SW480 (cell line): ENCODE data around the gene BICRA.
"Not testable (repeated sequence)": the region's sequence is repeated elsewhere in the genome, so short reads cannot be mapped to it uniquely, and the experiment has no call there.

ENCODE experiments used
- DNase-seq: peaks from one replicate; pipeline ENCODE4 v3.0.0-alpha.2; 2016; ENCODE audit warnings: low spot score

The BICRA gene

DNA sequence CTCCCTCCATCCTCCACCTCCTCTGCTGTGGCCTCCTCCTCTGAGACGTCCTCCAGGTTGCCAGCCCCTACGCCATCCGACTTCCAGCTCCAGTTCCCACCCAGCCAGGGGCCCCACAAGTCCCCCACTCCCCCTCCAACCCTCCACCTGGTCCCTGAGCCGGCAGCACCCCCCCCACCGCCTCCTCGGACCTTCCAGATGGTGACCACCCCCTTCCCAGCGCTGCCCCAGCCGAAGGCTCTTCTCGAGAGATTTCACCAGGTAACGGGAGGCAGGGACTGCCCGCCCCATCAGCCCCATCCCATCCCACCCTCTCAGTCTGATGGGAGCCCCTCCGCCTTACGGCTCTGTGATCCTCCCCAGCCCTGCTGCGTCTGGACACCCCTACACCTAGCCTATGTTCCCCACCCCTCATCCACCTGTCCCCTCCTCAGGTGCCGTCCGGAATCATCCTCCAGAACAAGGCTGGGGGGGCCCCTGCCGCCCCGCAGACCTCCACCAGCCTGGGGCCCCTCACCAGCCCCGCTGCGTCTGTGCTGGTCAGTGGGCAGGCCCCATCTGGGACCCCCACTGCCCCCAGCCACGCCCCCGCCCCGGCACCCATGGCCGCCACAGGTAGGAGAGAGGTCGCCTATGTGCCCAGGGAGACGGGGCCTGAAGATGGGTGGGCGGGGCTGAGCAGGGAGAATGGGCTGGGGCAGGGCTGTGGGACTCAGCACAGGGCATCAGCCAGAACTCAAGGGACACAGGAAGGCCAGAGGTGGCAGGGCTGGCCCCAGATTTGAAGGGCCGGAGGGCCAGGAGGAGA lies 85.7 kb downstream of the BICRA start:
- DNase-seq: no peak

GRCh38 chr19:47695533-47696262 lies 86.8 kb downstream of the BICRA start:
- no peak for DNase-seq

- no peak for DNase-seq
These were observed 87.7 kb downstream of the BICRA start for GRCh38 chr19:47696635-47697034.

GRCh38 chr19:47697863-47698609 lies 89.1 kb downstream of the BICRA start:
- DNase-seq: peak; percentile 86

- DNase-seq: no peak
These were observed 89.9 kb downstream of the BICRA start for GRCh38 chr19:47698631-47699359.

- peak; percentile 44 for DNase-seq
These were observed 90.5 kb downstream of the BICRA start for GRCh38 chr19:47699360-47699917.

DNA sequence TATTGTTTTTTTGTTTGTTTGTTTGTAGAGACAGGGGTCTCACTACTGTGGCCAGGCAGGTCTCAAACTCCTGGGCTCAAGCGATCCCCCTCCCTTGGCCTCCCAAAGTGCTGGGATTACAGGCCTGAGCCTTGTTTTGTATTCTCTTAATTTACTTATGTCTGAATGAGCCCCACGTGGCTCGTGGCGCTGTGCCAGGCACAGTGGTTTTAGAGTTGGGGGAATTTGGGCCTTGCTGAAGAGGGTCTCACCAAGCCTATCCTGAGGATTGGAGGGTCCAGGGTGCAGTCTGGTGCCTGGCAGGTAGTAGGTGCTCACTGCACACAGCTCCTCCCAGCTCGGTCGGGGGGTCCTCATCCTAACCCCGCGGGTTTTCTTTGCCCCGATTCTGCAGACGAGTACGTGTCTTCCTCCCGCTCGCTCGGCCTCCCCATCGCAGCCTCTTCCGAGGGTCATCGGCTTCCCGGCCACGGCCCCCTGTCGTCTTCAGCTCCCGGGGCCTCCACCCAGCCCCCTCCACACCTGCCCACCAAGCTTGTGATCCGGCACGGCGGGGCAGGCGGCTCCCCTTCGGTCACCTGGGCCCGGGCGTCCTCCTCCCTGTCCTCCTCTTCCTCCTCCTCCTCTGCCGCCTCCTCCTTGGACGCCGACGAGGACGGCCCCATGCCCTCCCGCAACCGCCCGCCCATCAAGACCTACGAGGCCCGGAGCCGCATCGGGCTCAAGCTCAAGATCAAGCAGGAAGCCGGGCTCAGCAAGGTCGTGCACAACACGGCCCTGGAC lies 92.2 kb downstream of the BICRA start:
- DNase-seq: no peak

DNA sequence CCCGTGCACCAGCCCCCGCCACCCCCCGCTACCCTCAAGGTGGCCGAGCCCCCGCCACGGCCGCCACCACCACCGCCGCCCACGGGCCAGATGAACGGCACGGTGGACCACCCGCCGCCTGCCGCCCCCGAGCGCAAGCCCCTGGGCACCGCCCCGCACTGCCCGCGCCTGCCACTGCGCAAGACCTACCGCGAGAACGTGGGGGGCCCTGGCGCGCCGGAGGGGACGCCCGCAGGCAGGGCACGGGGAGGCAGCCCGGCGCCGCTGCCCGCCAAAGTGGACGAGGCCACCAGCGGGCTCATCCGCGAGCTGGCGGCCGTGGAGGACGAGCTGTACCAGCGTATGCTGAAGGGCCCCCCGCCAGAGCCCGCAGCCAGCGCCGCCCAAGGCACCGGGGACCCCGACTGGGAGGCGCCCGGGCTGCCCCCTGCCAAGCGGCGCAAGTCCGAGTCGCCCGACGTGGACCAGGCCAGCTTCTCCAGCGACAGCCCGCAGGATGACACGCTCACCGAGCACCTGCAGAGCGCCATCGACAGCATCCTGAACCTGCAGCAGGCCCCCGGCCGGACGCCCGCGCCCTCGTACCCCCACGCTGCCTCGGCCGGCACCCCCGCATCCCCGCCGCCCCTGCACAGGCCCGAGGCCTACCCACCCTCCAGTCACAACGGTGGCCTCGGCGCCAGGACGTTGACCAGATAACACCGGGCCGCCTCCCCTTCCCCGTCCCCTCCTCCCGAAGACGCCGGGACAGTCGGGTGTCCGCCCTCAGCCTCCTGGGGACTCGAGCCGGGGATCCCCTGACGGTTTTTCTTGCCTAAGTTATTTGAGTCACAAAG lies 93.0 kb downstream of the BICRA start:
- DNase-seq: no peak

- no peak for DNase-seq
These were observed 93.7 kb downstream of the BICRA start for GRCh38 chr19:47702671-47703070.

DNA sequence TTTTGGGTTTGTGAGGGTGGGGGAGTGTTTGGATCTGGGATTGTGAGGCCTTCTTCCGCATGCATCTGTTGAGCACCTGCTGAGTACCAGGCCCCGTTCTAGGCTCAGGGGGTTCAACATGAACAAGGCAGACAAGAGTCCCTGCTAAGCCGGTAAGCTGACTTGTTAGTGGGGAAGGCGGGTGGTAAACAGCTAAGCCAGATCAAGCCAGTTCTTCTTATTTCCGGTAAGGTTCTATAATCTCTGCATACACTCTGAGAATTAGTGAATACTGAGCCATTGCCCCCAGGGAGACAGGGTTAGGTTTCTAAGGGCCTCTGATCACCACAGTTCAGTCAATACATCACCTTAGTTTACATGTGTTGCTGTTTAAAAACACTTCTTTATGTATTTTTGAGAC lies 94.4 kb downstream of the BICRA start:
- no peak for DNase-seq

GRCh38 chr19:47704024-47704423 lies 95.1 kb downstream of the BICRA start:
- DNase-seq: no peak

GRCh38 chr19:47704656-47705055 lies 95.7 kb downstream of the BICRA start:
- DNase-seq: no peak

DNA sequence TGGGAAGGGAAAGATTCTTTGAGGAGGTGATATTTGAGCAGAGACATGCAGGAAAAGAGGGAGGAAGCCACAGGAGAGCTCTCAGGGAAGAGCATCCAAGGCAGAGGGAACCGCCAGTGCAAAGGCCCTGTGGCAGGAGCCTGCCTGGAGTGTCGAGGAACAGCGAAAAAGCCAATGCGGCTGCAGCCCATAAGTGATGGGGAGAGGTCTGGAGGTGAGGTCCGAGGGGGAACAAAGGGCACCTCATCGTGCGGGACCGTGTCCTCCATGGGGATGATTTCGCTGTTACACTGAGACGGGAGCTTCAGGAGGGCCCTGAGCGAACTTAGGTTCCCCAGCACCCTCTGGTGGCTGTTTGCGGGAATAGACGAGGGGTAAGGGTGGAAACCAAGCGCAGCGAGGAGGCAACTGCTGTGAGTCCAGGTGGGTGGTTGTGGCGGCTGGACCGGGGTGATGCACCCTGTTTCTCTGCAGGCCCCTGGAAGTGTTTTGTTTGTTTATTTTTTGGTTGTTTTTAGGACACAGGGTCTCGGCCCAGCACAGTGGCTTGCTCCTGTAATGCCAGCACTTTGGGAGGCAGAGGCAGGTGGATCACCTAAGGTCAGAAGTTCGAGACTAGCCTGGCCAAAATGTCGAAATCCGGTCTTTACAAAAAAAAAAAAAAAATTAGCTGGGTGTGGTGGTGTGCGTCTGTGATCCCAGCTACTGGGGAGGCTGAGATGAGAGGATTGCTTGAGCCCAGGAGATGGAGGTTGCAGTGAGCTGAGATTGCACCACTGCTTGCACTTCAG lies 98.4 kb downstream of the BICRA start:
- peak; percentile 82 for DNase-seq

- no peak for DNase-seq
These were observed 102.8 kb downstream of the BICRA start for GRCh38 chr19:47711652-47712242.

DNA sequence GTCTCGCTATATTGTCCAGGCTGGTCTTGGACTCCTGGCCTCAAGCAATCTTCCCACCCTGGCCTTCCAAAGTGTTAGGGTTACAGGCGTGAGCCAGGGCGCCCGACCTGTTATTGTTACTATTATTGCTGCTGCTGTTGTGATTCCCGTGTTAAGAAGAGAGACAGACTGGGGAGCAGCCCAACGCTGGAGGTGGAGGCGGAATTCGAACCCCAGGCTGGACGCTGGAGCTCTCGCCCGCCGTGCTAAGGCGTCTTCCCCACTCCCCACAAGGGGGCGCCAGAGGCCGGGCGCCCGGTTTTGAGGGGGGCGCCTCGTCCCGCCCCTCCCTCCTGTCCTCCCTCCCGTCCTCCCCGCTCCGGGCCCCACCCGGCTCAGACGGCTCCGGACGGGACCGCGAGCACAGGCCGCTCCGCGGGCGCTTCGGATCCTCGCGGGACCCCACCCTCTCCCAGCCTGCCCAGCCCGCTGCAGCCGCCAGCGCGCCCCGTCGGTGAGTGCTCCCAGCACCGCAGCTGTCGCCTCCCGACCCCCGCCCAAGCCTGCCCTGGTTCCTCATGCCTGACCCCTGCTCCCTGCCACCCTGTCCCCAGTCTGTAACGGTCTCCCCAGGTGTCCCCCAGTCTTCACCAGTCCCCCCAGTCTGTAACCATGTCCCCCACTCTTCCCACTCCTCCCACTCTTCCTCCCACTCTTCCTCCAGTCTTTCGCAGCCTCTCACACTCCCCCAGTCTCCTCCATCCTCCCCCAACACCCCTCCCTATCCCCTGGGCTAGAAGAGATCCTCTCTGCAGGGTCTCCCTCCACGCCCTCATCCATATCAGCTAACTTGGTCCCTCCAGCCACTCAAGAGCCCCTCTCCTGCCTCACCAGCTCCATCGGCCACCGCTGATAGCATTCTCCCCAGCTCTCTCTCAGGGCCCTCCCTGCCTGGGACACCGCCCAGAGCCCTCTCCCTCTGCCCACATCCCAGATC lies 104.4 kb downstream of the BICRA start, which contains the start of gene EHD2:
EHD2 (plus strand) TSS at position 377 of the 976 bp plus-strand sequence. CDS start 3,191 bp downstream, outside the sequence.
- DNase-seq: no peak

DNA sequence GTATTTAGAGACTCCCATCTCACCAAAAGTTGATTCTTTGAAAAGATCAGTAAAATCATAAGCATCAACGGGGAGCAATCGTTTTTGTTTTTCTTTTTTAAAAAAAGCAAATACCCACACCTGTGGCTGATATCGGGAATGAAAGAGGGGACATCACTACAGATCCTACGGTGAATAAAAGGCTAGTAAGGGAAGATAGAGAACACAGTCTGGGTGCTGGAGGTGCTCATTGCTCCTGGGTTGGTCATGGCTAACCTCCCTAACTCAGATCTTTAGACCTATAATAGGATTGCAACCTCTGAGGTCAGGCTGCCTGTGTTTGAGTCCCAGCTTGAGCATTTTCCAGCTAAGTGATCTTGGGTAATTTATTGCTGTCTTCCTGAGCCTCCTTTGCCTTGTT lies 105.4 kb downstream of the BICRA start:
- no peak for DNase-seq

DNA sequence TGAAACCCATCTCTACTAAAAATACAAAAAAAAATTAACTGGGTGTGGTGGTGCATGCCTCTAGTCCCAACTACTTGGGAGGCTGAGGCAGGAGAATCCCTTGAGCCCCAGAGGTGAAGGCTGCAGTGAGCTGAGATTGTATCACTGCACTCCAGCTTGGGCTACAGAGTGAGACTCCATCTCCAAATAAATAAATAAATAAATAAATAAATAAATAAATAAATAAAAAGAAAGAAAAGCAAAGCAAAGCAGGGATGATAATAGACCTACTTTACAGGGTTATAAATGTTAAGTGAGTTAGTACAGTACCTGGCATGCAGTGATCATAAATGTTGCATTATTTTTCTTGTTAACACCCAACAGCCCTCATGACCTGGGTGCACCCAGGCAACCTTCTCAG lies 105.9 kb downstream of the BICRA start:
- not testable (repeated sequence) for DNase-seq
